GM12878 (cell line): ENCODE data around the gene TRIAP1. TPM values are rescaled to one million over a fixed set of nuclear protein-coding genes. Genes with fewer than 3 reads are reported as not detected.

Experiments used
- ATAC-seq: fragments of 200-7000 bp; cut with Tn5 transposase; 3 replicates; pipeline ENCODE4 v1.9.1; 2020; ENCODE audit warnings: mild to moderate bottlenecking, moderate library complexity
- BruUV-seq: library from RNA; stranded (reverse); fragments of 400-500 nt; replicated peaks from 2 replicates; lab custom pipeline; 2021; lab: Mats Ljungman, UMichigan
- CTCF ChIA-PET: fragments of 300-600 bp; sonication (Branson Sonifier 250); formaldehyde crosslinking; extraction: SDS; loops from one replicate; lab custom pipeline; 2021; ENCODE audit warnings: inconsistent platforms; lab: Yijun Ruan, JAX
- POLR2A ChIA-PET: fragments of 350-600 bp; formaldehyde crosslinking; extraction: SDS; loops from one replicate; lab custom pipeline; 2021; ENCODE audit warnings: inconsistent platforms; lab: Charles Lee
- RAD21 ChIA-PET: fragments of 300-600 bp; sonication (Branson Sonifier 250); formaldehyde crosslinking; loops from one replicate; lab custom pipeline; 2023; ENCODE audit warnings: antibody characterized with exemption; ENCODE audit not compliant: unreplicated experiment; lab: Charles Lee
- SMC1A ChIA-PET: fragments of 300-600 bp; sonication (Branson Sonifier 250); formaldehyde crosslinking; loops from one replicate; lab custom pipeline; 2023; ENCODE audit not compliant: unreplicated experiment, uncharacterized antibody; lab: Charles Lee
- DNase-seq: peaks from one replicate; pipeline ENCODE4 v3.0.0-alpha.2; 2011; ENCODE audit warnings: low read depth, low spot score
- FAIRE-seq: peaks from 3 replicates; lab custom pipeline; 2011; peaks lifted over from hg19 to GRCh38; lab: Jason Lieb, UNC
- H2AFZ ChIP-seq: 2 replicates; pipeline ENCODE4 v1.6.0; 2011; ENCODE audit warnings: low read depth, low read length, control low read depth; ENCODE audit not compliant: control insufficient read depth
- H3K27ac ChIP-seq: 2 replicates; pipeline ENCODE4 v1.5.1; 2011; ENCODE audit warnings: control low read depth; ENCODE audit not compliant: control insufficient read depth, insufficient read depth
- H3K27me3 ChIP-seq, 2 experiments: replicated peaks in 1 of 2; 2 replicates each; pipeline versions ENCODE4 v1.6.0 to v1.6.1; 2011; ENCODE audit warnings: low read length in 1 of 2; ENCODE audit not compliant: control insufficient read depth in 2 of 2, insufficient read depth in 2 of 2
- H3K36me3 ChIP-seq, 2 experiments: 2 replicates each; pipeline ENCODE4 v1.5.1; 2011; ENCODE audit warnings: low read length in 1 of 2; ENCODE audit not compliant: control insufficient read depth in 2 of 2, insufficient read depth in 2 of 2
- H3K4me1 ChIP-seq: 2 replicates; pipeline ENCODE4 v1.6.1; 2011; ENCODE audit warnings: mild to moderate bottlenecking, low read length, moderate library complexity, mixed read lengths; ENCODE audit not compliant: control insufficient read depth, insufficient read depth
- H3K4me2 ChIP-seq: 2 replicates; pipeline ENCODE4 v1.6.0; 2011; ENCODE audit warnings: control low read depth; ENCODE audit not compliant: control insufficient read depth, insufficient read depth
- H3K4me3 ChIP-seq: fragments of 200-600 bp; sonication (generic); 2 replicates; pipeline ENCODE4 v1.5.1; 2016
- H3K79me2 ChIP-seq: 2 replicates; pipeline ENCODE4 v1.6.0; 2011; ENCODE audit warnings: low read length; ENCODE audit not compliant: control insufficient read depth, insufficient read depth
- H3K9ac ChIP-seq: 2 replicates; pipeline ENCODE4 v1.8.0; 2011; ENCODE audit warnings: low read length, control low read depth, mixed read lengths; ENCODE audit not compliant: control insufficient read depth, insufficient read depth
- H3K9me3 ChIP-seq: replicated peaks from 3 replicates; pipeline ENCODE4 v1.5.1; 2011; ENCODE audit warnings: mild to moderate bottlenecking, low read length; ENCODE audit not compliant: control insufficient read depth, insufficient read depth
- H4K20me1 ChIP-seq: 2 replicates; pipeline ENCODE4 v1.6.0; 2011; ENCODE audit not compliant: control insufficient read depth, insufficient read depth
- BHLHE40 ChIP-seq, 2 experiments: fragments of 450-650 bp in 1 of 2; IDR thresholded peaks; 2 replicates each; pipeline ENCODE4 v1.6.1; 2011 to 2017; ENCODE audit warnings: low read depth in 2 of 2, borderline replicate concordance in 1 of 2, improper control_type of control experiment in 1 of 2, low read length in 1 of 2, mild to moderate bottlenecking in 1 of 2
- CHD2 ChIP-seq: IDR thresholded peaks from 2 replicates; pipeline ENCODE4 v1.6.1; 2011; ENCODE audit warnings: low read depth, low read length, improper control_type of control experiment, borderline replicate concordance
- ELK1 ChIP-seq: IDR thresholded peaks from 2 replicates; pipeline ENCODE4 v1.6.1; 2012; ENCODE audit warnings: low read depth, low read length, improper control_type of control experiment
- IKZF1 ChIP-seq: fragments of 450-650 bp; conservative IDR thresholded peaks from 2 replicates; pipeline ENCODE4 v1.6.1; 2017; ENCODE audit warnings: antibody characterized with exemption, mild to moderate bottlenecking
- IRF3 ChIP-seq: fragments of 450-650 bp; IDR thresholded peaks from 2 replicates; pipeline ENCODE4 v1.6.1; 2014; ENCODE audit warnings: mild to moderate bottlenecking
- MAX ChIP-seq: IDR thresholded peaks from 2 replicates; pipeline ENCODE4 v1.6.1; 2012; ENCODE audit warnings: low read depth, low read length, improper control_type of control experiment
- NBN ChIP-seq: fragments of 450-650 bp; IDR thresholded peaks from 2 replicates; pipeline ENCODE4 v1.6.1; 2016
- SP1 ChIP-seq: IDR thresholded peaks from one replicate; pipeline ENCODE4 v1.6.1; 2011; ENCODE audit warnings: low read depth, low read length
- SPI1 ChIP-seq: IDR thresholded peaks from 2 replicates; pipeline ENCODE4 v1.6.1; 2011; ENCODE audit warnings: low read depth, mild to moderate bottlenecking, low read length, moderate library complexity, borderline replicate concordance; ENCODE audit not compliant: insufficient read depth
- TCF3 ChIP-seq: IDR thresholded peaks from 2 replicates; pipeline ENCODE4 v1.6.1; 2012; ENCODE audit warnings: low read depth, mild to moderate bottlenecking, low read length, borderline replicate concordance; ENCODE audit not compliant: insufficient read depth
- ZBTB33 ChIP-seq: fragments of 450-650 bp; IDR thresholded peaks from 2 replicates; pipeline ENCODE4 v1.6.1; 2017; ENCODE audit warnings: mild to moderate bottlenecking
- ZNF592 ChIP-seq: fragments of 450-650 bp; IDR thresholded peaks from 2 replicates; pipeline ENCODE4 v1.6.1; 2017; ENCODE audit warnings: mild to moderate bottlenecking, moderate library complexity
- WGBS: methylation state at CpG from one replicate; pipeline ENCODE4 v1.1.6; 2016; ENCODE audit warnings: low lambda C conversion rate; ENCODE audit not compliant: insufficient replicate concordance, insufficient coverage; ENCODE audit errors: missing lambda C conversion rate; 5-methylcytosine and 5-hydroxymethylcytosine counted together
- in situ Hi-C: fragments of 300-500 bp; cut with MboI; formaldehyde crosslinking; loops from 9 replicates; pipeline ENCODE4 v1.14.3; 2018; ENCODE audit warnings: mixed read lengths
- intact Hi-C: fragments of 100-400 bp; cut with micrococcal nuclease; formaldehyde crosslinking; loops from one replicate; pipeline ENCODE4 v1.14.2; 2022; ENCODE audit not compliant: unreplicated experiment
- polyA plus RNA-seq, 11 experiments: library from polyadenylated mRNA; depleted of rRNA in 4 of 11; unstranded in 6 of 11; stranded (reverse) in 5 of 11; fragments of >200 nt; fragmentation: Nextera tagmentation in 4 of 11; fragmentation: Illumina TruSeq in 1 of 11; extraction: Ambion mirVana in 4 of 11; extraction: Trizol in 1 of 11; gene quantifications; 1 replicate in 1 of 11; 2 replicates in 10 of 11; pipeline versions ENCODE4 v1.2.1 to v1.2.3, GENCODE V29; 2011 to 2016; ENCODE audit warnings: inconsistent platforms in 2 of 11, missing spikeins in 2 of 11, low read depth in 1 of 11
- total RNA-seq, 4 experiments: library from RNA; depleted of rRNA in 3 of 4; stranded (reverse); fragments of >200 nt in 3 of 4; fragmentation: Illumina TruSeq in 1 of 4; extraction: Trizol in 1 of 4; gene quantifications; 2 replicates each; pipeline versions ENCODE4 v1.2.1 to v1.2.3, GENCODE V29; 2013 to 2021

TRIAP1 gene
- total and polyA plus RNA-seq, 10 of the 15 experiments (the other 5 are each of a cell fraction or from before 2014, with no cell fraction given) = 44.8 to 346 (median 80.8) TPM

GRCh38 chr12:120469450-120470149, 23.4 kb upstream of the TRIAP1 start, which contains the start of gene SRSF9:
Gene SRSF9 (minus strand): TSS chr12:120469748. CDS start chr12:120469609, 139 bp downstream.
- CTCF ChIA-PET = interaction anchor here (0.7 to 5.9 kb wide), 19 partner anchors 13 to 167 kb away, joined by 3 to 39 read pairs (median 4); partner anchors contain the start of genes COQ5, COX6A1, DYNLL1 and POP5
- Histone ChIP-seq H3K4me3 (peak within 1 kb of the TSS; percentile 87), H3K4me1 (peaks cover 16% of the 10 kb centered on the region), H3K27me3 (no peaks in the 10 kb centered on the region), H3K79me2 (peaks cover 49% of the 10 kb centered on the region), H4K20me1 (peaks cover 10% of the 10 kb centered on the region), H2AFZ (peak within 1 kb of the TSS; percentile 97), H3K9me3 (no peaks in the 10 kb centered on the region), H3K36me3 (peaks cover 0 to 12% of the 10 kb centered on the region in 2 experiments; a peak in 3 of 4 replicates), H3K4me2 (peak within 1 kb of the TSS; percentile 96), H3K9ac (peak within 1 kb of the TSS; percentile 84), H3K27ac (peak within 1 kb of the TSS; percentile 80)
- ATAC-seq (peak; percentile 89), FAIRE-seq (peak; percentile 72), DNase-seq (peak; percentile 80)
- WGBS = under 1% methylated on average over 83 of the region's 88 CpGs
- POLR2A ChIA-PET = interaction anchor here (0.6 to 1.8 kb wide), 6 partner anchors 26 to 177 kb away, joined by 3 to 9 read pairs (median 3); partner anchors contain the start of genes DYNLL1 and SIRT4
- RAD21 ChIA-PET = interaction anchor here (1.9 kb wide), 1 partner anchor 27 kb away, joined by 8 read pairs; the partner anchor contains the start of gene DYNLL1
- BruUV-seq = no TSS peak
- in situ Hi-C loops = no loop called here
- intact Hi-C loops = loop anchor here (2.0 kb wide), 3 partner anchors 23 to 31 kb away; partner anchors contain the start of genes COX6A1, DYNLL1, GATC and TRIAP1
- SMC1A ChIA-PET = interaction anchor here (1.5 to 2.8 kb wide), 2 partner anchors 27 to 68 kb away, joined by 5 to 10 read pairs; partner anchors contain the start of gene DYNLL1
- TF ChIP-seq IKZF1 (peak; percentile 75), TCF3 (0 out of 2 replicates have a peak, but pooled peaks have one; percentile 14), ZBTB33 (peak; percentile 8; the same call in 1 of the 2 replicates), ELK1 (peak; percentile 54), IRF3 (peak; percentile 58), SP1 (peak; percentile 15), BHLHE40 (IDR thresholded peaks at IDR 0.05; ENCODE audit: borderline replicate concordance in 1 of 2, low read depth in 2 of 2, low read length in 1 of 2) (peak; percentile 58 to 92; a peak in 3 of 4 replicates), NBN (no peak), ZNF592 (0 out of 2 replicates have a peak, but pooled peaks have one; percentile 10), SPI1 (peak; percentile 5; the same call in 1 of the 2 replicates), MAX (peak; percentile 52; the same call in 1 of the 2 replicates), CHD2 (0 out of 2 replicates have a peak, but pooled peaks have one; percentile 41)
